Panc1 (cell line): Measurements from ENCODE around the gene RPLP1. TPM values are rescaled to one million over a fixed set of nuclear protein-coding genes. Genes with fewer than 3 reads are reported as not detected.

ENCODE experiments used
- ATAC-seq: fragments of 200-7000 bp; cut with Tn5 transposase; 2 replicates; pipeline ENCODE4 v1.9.1; 2020; ENCODE audit warnings: mild to moderate bottlenecking, moderate library complexity
- BruUV-seq: library from RNA; stranded (reverse); fragments of 400-500 nt; replicated peaks from 2 replicates; lab custom pipeline; 2021; lab: Mats Ljungman, UMichigan
- CTCF ChIA-PET: fragments of 300-600 bp; sonication (Branson Sonifier 250); formaldehyde crosslinking; loops from one replicate; lab custom pipeline; 2022; ENCODE audit warnings: antibody characterized with exemption; lab: Charles Lee
- POLR2A ChIA-PET: fragments of 300-600 bp; sonication (Branson Sonifier 250); formaldehyde crosslinking; loops from one replicate; lab custom pipeline; 2022; ENCODE audit warnings: antibody characterized with exemption; lab: Charles Lee
- DNase-seq: peaks from one replicate; pipeline ENCODE4 v3.0.0-alpha.2; 2010; ENCODE audit warnings: low read depth, low spot score
- H3K27ac ChIP-seq: 2 replicates; pipeline ENCODE4 v1.5.1; 2011; ENCODE audit warnings: mild to moderate bottlenecking, low read length, inconsistent platforms
- H3K27me3 ChIP-seq: fragments of 200-500 bp; sonication (Bioruptor generic); 2 replicates; pipeline ENCODE4 v1.6.0; 2014; ENCODE audit warnings: low read length, inconsistent platforms; ENCODE audit not compliant: control insufficient read depth, insufficient read depth
- H3K36me3 ChIP-seq: fragments of 200-500 bp; sonication (Bioruptor generic); 2 replicates; pipeline ENCODE4 v1.5.1; 2014; ENCODE audit warnings: inconsistent platforms, mild to moderate bottlenecking, low read length, moderate library complexity; ENCODE audit not compliant: control insufficient read depth, insufficient read depth
- H3K4me1 ChIP-seq: 2 replicates; pipeline ENCODE4 v1.5.1; 2011; ENCODE audit warnings: inconsistent platforms, mild to moderate bottlenecking, low read length, moderate library complexity; ENCODE audit not compliant: control insufficient read depth, insufficient read depth
- H3K4me3 ChIP-seq, 2 experiments: 2 replicates each; pipeline ENCODE4 v1.5.1; 2011 to 2012; ENCODE audit warnings: low read depth in 2 of 2, low read length in 2 of 2, mild to moderate bottlenecking in 2 of 2, inconsistent platforms in 1 of 2, moderate library complexity in 1 of 2
- H3K9me3 ChIP-seq: fragments of 200-500 bp; sonication (Bioruptor generic); 2 replicates; pipeline ENCODE4 v1.5.1; 2014; ENCODE audit warnings: low read depth, mild to moderate bottlenecking, inconsistent platforms, low read length, moderate library complexity; ENCODE audit not compliant: control insufficient read depth, insufficient read depth
- CTCF ChIP-seq: fragments of 450-650 bp; IDR thresholded peaks from 2 replicates; pipeline ENCODE4 v1.5.1; 2017; ENCODE audit warnings: mild to moderate bottlenecking
- POLR2AphosphoS5 ChIP-seq: IDR thresholded peaks from 2 replicates; pipeline ENCODE4 v1.6.1; 2012; ENCODE audit warnings: mild to moderate bottlenecking, low read depth, low read length, moderate library complexity
- REST ChIP-seq, 2 experiments: IDR thresholded peaks; 2 replicates each; pipeline ENCODE4 v1.6.1; 2011 to 2012; ENCODE audit warnings: low read depth in 2 of 2, control low read depth in 1 of 2, low read length in 1 of 2, mild to moderate bottlenecking in 1 of 2, moderate library complexity in 1 of 2; ENCODE audit not compliant: insufficient read depth in 1 of 2
- SIN3A ChIP-seq: IDR thresholded peaks from 2 replicates; pipeline ENCODE4 v1.6.1; 2012; ENCODE audit warnings: low read depth, mild to moderate bottlenecking, low read length, moderate library complexity, borderline replicate concordance; ENCODE audit not compliant: insufficient read depth
- TCF7L2 ChIP-seq: IDR thresholded peaks from 2 replicates; pipeline ENCODE4 v1.6.1; 2011; ENCODE audit warnings: mild to moderate bottlenecking, low read depth, low read length, inconsistent platforms
- in situ Hi-C: cut with HindIII; loops from 2 replicates; pipeline ENCODE4 v1.10.0; 2016; ENCODE audit warnings: low sequenced_read_pairs, low pct_unique_long_range_greater_than_20kb
- intact Hi-C: fragments of 100-400 bp; cut with micrococcal nuclease; formaldehyde crosslinking; loops from one replicate; pipeline ENCODE4 v1.10.0; 2022; ENCODE audit not compliant: unreplicated experiment
- total RNA-seq: library from RNA; stranded (reverse); gene quantifications from one replicate; pipeline ENCODE4 v1.2.1, GENCODE V29; 2021; ENCODE audit not compliant: unreplicated experiment

The RPLP1 gene
- total RNA-seq, 1 experiment from 2014 or later, result 2,076 TPM

GRCh38 chr15:69408841-69409240 lies 43.8 kb upstream of the RPLP1 start:
- ChIA-PET CTCF (no interaction called here), POLR2A (interaction anchor here (0.6 kb wide), 1 partner anchor 13 kb away, joined by 5 read pairs; no protein-coding TSS in a partner anchor)
- H3K27me3 ChIP-seq, result no peaks in the 10 kb centered on the region
- in situ Hi-C loops, result no loop called here
- TF ChIP-seq SIN3A (no peak), CTCF (no peak), TCF7L2 (no peak), POLR2AphosphoS5 (no peak), REST (IDR thresholded peaks at IDR 0.05; ENCODE audit: insufficient read depth in 1 of 2, low read depth in 2 of 2, low read length in 1 of 2) (no peak)
- H3K36me3 ChIP-seq, result no peaks in the 10 kb centered on the region
- DNase-seq (no peak), ATAC-seq (no peak)
- intact Hi-C loops, result no loop called here
- no TSS peak for BruUV-seq
- peaks cover 5% of the 10 kb centered on the region; the same call in 1 of the 2 replicates for H3K4me1 ChIP-seq
- no peaks in the 10 kb centered on the region for H3K9me3 ChIP-seq
- H3K4me3 ChIP-seq, result no peak overlapping the region
- no peak overlapping the region for H3K27ac ChIP-seq

- ChIA-PET POLR2A (interaction anchor here (0.6 kb wide), 1 partner anchor 629 kb away, joined by 4 read pairs; no protein-coding TSS in a partner anchor), CTCF (no interaction called here)
- BruUV-seq, result no TSS peak
- Histone ChIP-seq H3K4me1 (peaks cover 6% of the 10 kb centered on the region; the same call in 1 of the 2 replicates), H3K9me3 (no peaks in the 10 kb centered on the region), H3K27ac (no peak overlapping the region), H3K36me3 (peaks cover 5% of the 10 kb centered on the region; the same call in 1 of the 2 replicates), H3K27me3 (no peaks in the 10 kb centered on the region), H3K4me3 (no peak overlapping the region)
- in situ Hi-C loops (no loop called here), intact Hi-C loops (loop anchor here (5.0 kb wide), 1 partner anchor 353 kb away; no protein-coding TSS in a partner anchor)
- no peak for TF ChIP-seq SIN3A
- peak; percentile 79 for TF ChIP-seq CTCF
- ATAC-seq, result 0 out of 2 replicates have a peak, but pooled peaks have one; percentile 48
- DNase-seq, result no peak
These were observed 42.3 kb upstream of the RPLP1 start for GRCh38 chr15:69410248-69410874.
